ENCODE results near the gene BCOR.

DNA sequence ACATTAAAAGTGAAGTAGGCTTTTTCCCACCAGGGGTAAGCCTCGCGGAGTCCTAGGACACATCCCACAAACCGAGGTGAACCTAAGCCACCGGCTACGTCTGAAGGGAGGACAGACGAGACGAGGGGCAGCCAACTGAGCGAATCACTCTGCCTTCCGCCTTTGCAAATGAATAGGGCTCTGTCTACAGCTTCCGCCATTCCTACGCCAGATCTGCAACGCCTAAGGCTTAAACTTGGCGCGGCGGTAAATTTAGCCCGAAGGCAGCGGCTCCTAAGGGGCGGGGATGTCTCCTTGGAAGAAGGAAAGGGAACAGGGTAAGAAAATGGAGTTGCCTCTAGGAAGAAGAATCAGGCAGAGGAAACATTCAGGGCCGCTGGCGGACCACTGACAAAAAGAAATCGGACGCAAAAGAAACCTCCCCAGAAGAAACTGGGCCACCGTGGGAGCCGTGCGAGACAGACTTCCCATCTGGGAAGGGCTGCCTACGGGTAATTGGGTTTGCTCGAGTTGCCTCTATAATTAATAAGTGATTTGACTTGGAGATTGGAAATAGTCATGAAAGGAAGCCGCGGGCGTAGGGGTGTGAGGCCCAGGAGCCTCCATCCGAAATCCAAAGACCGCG is 90.5 kb downstream of the BCOR start:
- TF ChIP-seq, protein P1, sequence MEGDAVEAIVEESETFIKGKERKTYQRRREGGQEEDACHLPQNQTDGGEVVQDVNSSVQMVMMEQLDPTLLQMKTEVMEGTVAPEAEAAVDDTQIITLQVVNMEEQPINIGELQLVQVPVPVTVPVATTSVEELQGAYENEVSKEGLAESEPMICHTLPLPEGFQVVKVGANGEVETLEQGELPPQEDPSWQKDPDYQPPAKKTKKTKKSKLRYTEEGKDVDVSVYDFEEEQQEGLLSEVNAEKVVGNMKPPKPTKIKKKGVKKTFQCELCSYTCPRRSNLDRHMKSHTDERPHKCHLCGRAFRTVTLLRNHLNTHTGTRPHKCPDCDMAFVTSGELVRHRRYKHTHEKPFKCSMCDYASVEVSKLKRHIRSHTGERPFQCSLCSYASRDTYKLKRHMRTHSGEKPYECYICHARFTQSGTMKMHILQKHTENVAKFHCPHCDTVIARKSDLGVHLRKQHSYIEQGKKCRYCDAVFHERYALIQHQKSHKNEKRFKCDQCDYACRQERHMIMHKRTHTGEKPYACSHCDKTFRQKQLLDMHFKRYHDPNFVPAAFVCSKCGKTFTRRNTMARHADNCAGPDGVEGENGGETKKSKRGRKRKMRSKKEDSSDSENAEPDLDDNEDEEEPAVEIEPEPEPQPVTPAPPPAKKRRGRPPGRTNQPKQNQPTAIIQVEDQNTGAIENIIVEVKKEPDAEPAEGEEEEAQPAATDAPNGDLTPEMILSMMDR (IDR thresholded peaks at IDR 0.05; ENCODE audit: borderline replicate concordance, extremely low read depth, low read length, poor library complexity, severe bottlenecking): no peak
- TF ChIP-seq EZH2 (IDR thresholded peaks at IDR 0.05; ENCODE audit: borderline replicate concordance, low read depth, low read length, severe bottlenecking): no peak

Measured in DND-41 (cell line).